Forelimb muscle (tissue), 1 donor: ENCODE results near the gene SULT1C4. TPM values are rescaled to one million over a fixed set of nuclear protein-coding genes. Genes with fewer than 3 reads are reported as not detected.
A peak's percentile ranks its signal among the peaks of the same experiment; 100 is the strongest.
"Not testable (repeated sequence)": the region's sequence is repeated elsewhere in the genome, so short reads cannot be mapped to it uniquely, and the experiment has no call there.

Source experiments
- DNase-seq: peaks from one replicate; pipeline ENCODE4 v3.0.0-alpha.2; 2013; ENCODE audit warnings: low read depth
- polyA plus RNA-seq: library from polyadenylated mRNA; unstranded; fragments of 120-200 nt; gene quantifications from one replicate; pipeline ENCODE4 v1.2.1, GENCODE V29; 2013; ENCODE audit not compliant: insufficient read length

Gene SULT1C4
- polyA plus RNA-seq: 16.6 TPM

DNA sequence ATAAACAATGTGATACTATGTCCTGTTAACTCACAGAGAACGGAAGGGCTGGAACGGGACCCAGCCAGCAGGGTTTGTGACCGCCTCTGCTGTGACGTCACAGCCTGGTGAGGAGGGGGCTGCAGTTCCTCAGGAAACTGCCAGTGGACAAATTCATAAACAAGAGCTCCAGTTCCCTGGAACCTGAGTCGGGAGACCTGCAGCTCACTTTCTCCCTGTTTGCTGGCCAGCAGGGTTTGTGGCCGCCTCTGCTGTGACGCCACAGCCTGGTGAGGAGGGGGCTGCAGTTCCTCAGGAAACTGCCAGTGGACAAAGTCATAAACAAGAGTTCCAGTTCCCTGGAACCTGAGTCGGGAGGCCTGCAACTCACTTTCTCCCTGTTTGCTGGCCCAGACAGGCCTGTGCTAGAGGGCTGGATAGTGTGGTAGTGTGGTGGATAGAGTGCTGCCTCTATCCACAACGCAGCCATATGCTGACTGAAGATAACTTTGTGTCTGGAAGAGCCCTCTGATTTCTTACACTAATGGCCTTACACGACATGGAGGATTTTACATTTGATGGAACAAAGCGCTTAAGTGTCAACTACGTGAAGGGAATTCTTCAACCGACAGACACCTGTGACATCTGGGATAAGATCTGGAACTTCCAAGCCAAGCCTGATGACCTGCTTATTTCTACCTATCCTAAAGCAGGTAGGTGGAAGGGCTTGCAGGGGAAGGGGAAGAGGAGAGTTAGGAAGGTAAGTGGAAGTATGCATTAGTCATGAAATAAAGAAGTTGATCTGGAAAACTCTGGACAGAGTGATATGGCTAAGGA lies at the start of gene SULT1C4:
SULT1C4 (plus strand) TSS at position 140 of the 816 bp plus-strand sequence; CDS start at position 524, 384 bp downstream.
- peak; percentile 81 for DNase-seq

DNA sequence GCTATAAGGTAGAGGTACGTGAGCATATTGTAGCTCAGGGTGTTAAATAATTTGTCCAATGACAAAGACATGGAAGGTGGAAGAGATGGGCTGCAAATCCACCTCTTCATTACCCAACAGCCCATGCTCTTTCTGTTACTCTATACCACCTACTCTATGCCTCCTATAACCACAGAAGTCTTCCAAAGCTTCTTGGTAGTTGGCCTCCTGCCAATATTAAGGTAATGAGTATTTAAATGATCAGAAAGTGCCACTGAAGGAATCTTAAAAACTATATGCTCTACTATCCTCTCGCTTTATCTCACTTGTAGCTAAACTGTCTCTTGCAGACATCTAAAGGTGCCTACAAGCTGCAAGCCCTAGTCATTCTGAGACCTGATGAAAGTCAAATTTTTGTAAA lies 48.0 kb upstream of the SULT1C4 start:
- DNase-seq: no peak

DNA sequence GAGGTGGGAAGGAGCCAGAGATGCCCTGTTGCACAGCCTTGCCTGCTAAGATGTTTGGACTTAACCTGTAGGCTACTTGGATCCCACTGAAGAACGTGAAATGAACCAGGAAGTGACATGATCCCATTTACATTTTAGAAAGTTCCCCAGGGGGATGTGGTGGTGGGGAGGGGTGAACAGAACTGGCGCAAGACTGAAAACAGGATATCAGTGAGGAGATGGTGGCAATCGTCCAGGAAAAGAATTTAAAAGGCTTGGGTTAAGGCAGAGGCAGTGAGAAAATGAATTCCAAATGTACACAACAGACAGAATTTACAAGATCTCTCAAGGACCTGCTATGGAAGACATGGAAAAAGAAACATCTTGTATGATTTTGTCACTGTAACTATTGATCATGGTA lies 46.8 kb upstream of the SULT1C4 start:
- peak; percentile 36 for DNase-seq

DNA sequence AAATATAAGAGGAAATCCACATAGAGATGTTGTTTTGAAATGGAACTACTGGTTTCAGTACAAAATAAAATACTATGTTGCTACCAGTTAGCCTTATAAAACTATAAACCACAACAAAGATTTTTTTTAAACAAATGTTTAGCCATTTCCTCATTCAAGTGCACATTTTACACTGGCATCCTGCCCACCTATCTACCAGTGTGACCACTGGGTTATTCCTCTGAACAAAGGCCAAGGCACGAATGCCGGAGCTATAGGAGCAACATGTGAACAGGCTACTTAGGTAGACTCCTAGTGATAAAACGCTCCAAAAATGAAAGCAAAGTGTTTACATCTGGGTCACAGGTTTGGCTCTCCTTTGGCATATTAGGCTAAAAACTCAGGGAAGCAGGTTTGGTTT lies 31.8 kb upstream of the SULT1C4 start:
- no peak for DNase-seq

DNA sequence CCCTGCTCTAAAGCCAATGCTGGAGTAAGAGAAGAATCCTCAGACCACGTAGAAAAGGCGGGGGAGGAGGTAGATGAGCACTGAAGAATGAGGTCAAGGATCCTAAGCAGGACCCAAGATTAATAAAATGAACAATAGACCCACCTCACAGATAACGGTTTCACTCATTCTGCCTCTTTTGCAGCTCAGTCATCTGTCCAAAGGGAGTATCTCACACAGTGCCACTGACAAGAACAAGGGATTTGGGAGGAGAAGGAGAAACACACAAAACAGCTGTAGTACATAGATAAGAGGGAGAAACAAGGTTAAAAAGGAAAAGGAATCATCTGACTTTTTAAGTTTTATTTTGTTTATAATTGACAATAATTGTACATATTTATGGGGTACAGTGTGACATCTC lies 30.9 kb upstream of the SULT1C4 start:
- DNase-seq: no peak

DNA sequence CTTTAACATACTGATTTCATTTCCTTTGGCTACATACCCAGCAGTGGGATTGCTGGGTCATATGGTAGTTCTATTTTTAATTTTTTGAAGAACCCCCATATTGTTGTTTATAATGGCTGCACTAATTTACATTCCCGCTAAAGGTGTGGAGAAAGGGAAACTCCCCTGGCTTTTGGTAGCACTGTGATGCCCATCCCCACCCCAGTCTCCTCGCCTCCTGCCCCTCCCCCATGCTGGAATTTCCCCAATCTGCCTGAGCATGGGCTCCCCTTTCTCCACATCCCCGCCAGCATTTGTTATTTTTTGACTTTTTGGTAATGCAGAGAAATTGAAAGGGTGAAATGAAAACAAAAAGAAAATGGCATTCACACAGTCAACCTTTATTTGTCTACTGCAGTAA lies 30.0 kb upstream of the SULT1C4 start:
- DNase-seq: no peak

DNA sequence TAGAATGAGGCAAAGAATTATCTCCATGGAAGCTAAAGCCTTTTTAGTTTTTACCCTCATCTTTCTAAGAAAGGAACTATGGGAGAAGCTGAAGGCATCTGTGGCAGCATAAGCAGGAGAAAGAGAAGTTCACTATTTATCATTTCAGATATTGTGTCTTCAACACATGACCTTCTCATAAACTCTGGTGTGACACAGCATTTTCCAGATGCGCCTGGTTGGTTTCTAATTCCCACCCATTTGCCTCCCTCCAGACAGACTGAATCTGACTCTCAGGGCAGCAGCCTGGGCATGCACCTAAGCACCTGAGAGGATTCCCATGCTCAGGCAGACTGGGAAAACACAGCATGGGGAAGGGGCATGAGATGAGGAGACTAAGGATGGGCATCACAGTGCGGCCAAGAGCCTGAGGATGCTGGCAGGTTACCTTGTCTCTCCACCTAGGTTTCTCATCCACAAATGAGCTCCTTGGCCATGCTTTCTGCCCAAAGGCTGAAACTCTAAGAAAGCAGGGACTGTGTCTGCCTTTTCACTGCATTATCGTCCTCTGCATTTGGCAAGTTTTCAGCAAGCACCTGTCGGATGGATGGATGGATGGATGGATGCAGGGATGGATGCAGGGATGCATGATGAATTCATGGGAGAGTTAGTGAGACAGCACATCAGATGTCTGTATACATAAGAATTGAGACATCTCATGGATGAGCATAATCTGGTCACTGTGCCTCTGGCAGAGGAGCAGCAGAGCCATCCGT lies 28.8 kb upstream of the SULT1C4 start:
- DNase-seq: no peak

DNA sequence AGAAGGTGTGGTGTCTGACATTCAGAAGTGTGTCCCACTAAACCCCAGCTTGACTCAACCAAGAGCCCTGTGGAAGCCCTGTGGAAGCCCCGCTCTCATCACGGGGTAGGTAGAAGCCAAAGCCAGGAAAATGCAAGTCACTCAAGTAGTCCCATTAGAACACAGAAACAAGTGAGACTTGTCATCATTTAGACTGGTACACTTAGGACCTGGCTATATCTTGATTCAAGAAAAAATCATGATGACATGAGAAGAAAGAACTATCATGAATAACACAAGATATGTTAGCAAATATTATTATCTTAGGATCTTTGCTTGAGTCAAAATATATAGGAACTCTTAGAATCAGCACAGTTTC lies 28.2 kb upstream of the SULT1C4 start:
- no peak for DNase-seq

DNA sequence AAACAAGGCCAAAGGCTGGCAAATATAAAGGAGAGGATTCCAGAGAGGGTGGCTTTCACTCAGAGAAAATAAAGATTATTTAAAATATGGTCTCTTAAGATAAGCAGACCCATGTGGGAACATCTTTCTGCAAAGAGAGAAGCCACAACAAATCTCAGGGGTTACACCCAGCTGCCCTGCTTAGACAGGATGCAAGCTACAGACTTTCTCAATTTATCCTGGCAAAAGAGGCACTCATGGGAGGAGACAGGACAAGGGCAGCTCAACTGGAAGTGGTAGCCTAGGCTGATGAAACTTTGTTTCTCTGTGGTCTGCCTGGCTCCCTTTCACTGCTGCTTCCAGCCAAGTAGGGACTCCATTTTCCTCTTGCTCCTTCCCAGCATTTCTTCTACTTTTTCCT lies 25.9 kb upstream of the SULT1C4 start:
- no peak for DNase-seq

DNA sequence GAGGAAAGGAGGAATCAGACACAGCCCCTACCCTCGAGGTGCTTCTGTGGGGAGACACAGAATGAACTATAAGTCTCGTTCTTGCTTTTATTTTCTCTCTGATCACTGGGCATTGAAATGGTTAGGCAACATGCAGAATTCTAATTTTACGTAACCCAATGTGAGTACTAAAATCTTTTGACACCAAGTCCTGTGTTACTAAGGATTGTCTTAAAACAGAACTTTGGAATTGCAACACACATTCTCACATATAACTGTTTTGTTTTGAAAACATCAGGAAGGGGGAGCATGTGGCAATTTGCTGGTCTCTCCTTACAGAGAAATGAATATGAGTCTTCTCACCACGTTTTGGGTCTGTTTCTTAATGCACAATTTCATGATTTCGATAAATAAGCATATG lies 23.6 kb upstream of the SULT1C4 start:
- DNase-seq: no peak

DNA sequence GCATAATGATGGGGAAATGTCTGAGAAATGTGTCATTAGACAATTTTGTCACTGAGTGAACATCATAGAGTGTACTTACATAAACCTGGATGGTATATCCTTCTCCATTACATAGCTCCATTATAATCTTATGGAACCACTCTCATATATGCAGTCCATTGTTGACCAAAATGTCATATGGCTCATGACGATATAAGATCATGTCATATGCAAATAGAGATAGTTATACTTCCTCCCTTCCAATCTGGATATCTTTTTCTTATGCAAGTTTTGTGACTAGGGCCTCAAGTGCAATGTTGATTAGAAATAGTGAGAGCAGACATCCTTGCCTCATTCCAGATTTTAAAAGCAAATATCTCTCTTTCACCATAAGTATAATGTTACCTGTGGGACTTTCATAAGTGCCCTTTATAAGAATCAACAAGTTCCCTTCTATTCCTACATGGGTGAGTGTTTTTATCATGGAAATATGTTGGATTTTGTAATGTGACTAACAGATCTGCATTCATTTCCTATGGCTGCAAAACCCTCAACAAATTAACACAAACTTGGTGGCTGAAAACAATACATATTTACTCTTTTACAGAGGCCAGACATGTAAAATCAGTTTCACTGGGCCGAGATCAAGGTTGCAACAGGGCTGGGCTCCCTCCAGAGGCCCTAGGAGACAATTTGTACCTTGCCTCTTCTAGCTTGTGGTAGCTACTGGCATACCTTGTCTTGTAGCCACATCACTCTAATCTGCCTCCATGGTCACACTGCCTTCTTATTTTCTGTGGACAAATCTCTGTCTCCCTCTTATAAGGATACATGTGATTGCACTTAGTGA lies 21.6 kb upstream of the SULT1C4 start:
- no peak for DNase-seq

DNA sequence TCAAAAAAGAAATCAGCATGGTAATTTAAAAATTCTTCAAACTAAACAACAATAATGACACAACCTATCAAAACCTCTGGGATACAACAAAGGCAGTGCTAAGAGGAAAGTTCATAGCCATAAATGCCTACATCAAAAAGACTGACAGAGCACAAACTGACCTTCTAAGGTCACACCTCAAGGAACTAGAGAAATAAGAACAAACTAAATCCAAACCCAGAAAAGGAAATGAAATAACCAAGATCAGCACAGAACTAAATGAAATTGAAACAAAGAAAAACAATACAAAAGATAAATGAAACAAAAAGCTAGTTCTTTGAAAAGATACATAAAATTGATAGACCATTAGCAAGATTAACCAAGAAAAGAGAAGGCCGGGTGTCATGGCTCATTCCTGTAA lies 18.4 kb upstream of the SULT1C4 start:
- DNase-seq: not testable (repeated sequence)

DNA sequence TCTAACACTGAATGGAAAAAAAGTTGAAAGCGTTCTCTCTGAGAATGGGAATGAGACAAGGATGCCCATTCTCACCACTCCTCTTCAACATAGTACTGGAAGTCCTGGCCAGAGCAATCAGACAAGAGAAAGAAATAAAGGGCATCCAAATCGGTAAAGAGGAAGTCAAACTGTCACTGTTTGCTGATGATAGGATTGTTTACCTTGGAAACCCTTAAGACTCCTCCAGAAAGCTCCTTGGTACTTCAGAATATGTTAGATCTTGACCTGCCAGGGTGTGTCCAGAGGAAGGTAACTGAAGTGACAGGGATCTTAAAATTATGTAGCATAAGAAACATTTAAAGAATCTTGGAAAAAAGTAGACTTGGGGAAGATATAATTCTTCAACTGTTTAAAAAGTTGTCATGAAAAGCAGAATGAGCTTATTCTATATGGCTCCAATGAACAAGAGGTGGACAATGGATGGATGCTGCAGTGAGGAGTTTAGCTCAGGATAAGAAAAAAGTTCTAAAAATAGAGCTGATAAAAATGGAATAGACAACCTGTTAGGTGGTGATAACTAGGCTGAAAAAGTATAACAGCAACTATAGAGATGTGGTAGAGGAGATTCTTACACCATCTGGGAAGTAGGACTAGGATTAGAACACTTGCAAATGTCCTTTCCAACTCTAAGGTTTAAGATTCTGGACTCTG lies 16.8 kb upstream of the SULT1C4 start:
- no peak for DNase-seq

DNA sequence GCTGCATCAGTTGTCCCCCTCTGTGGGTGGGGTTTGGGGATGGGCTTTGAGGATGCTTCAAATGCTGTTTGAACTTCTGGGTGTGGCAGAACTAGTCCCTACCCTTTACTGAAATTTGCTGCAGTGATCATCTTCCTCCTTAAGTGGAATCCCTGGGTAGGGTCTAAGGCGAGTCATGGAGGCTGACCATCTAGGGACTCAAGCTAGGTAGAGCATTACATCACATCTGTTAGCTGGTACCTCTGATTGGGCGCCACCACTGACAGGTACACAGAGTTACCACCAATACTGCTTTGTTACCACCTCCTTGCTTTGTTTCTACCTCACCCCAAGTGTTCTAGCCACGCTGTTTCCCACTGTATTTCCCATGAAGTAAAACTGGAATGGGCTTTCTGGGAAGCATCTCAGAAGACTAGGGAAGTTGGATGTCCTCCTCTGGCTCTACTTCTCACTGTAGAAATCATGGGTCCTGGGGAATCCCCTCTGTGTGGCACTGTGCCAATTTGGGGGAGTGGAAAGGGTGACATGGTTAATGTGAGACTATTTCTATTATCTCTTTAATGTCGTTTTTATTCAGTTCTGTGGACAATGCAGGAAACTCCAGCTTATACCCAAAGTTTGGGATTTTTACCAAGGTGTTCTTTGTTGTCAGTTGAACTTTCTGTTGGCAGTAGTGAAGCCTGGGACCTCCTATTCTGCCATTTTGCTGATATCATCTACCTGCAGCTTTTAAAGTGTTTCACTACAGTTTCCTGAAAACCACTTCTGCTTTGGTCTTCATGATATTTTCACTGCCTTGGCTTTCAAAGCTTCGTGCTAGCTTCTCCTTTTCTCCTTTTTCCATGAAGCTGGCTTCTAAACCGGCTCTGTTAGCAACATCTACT lies 14.5 kb upstream of the SULT1C4 start:
- no peak for DNase-seq

DNA sequence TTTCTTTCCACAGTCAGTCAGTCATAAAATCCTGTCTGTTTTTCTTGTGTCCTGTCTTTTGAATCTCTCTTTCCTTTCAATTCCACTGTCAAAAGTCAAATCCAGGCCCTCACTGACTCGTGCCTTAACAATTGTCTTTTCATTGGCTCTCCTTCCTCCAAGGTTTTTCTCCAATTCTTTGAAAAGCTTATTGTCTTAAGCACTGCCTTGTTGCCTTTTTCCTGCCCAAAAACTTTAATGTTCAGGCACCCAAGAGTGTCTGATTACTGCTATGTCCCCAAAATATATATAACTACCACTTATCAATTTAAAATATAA lies 13.9 kb upstream of the SULT1C4 start:
- DNase-seq: no peak

DNA sequence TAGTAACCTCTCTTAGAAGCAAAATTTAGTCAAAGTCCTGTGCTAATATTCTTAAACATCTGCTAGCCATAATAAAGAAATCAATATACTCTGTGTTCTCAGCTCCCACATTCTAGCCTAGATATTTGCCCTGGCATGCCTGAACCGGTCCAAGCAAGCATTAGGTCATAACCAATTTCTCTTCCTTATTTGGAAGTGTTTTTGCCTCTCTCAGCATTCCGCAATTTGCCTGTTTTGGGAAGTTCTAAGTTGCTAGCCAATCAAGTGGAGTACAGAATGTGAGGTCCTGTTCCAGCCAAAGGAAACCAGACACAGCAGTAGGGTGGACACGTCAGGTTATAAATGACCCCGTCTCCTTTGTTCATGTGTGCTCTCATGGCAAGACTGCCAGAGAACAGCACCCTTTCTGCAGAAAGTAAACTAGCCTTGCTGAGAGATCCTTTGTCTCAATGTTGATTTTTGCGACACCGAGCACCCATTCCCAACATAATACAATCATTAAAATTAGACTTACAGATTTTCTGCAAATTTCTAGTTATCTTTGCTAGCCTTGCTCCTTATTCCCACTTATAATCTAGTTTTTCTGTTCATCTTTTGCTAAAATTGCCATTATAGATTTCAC lies 13.0 kb upstream of the SULT1C4 start:
- no peak for DNase-seq

DNA sequence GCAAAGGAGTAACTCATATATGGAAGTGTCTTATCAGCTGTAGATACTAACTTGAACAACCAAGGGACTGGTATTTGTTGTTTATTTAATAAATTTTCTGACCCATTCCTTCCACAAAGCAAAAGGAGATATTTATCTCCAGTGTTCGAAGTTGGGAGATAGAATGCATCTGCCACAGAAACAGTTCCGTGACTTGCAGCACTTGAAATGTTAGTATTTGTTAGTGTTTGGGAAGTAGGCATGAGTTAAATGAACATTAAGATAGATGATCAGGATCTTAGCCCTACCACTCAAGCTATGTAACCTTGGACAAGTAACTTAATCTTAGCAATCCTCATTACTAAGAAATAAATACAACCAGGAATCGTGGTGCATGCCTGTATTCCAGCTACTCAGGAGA lies 12.1 kb upstream of the SULT1C4 start:
- no peak for DNase-seq

DNA sequence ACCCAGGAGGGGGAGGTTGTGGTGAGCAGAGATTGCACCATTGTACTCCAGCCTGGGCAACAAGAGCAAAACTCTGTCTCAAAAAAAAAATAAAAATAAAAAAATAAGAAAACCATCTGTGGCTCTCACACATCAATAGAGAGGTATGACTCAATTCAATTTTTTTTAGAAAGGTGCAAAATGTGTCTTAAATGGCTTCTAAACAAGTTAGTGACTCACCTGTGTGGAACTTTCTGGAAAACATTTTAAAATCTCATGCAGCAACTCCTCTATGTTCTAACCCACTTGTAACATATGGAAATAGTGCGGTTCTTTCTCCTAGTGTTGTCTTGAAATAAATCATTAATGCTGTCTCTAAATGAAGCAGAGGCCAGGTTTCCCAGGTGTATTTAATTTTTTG lies 10.7 kb upstream of the SULT1C4 start:
- no peak for DNase-seq

DNA sequence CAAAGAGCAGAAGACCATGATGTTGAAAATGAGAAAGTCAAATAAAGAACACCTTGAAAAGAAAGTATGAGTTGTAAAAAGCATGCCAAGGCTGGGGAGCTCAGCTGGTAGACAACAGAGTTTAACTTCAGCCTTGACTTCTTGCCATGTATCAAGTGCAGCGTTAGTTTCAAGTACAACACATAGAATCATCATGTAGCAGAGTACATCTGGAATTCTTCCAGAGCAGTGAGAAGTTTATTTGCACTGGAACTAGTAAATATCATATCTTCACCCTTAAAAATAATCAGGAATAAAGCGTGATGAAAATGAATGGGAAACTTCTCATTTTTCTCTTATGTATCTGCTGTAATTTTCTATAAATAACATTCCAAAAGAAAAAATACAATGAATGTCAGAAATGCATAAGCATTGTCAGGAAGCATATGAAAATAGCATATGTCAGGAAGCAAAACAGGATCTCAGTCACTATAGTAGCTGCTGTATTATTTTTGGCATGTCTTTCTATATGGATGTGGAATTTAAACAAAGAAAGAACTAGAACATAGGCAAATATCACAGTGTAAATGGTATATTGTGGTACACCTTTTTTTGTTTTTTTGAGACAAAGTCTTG lies 10.1 kb upstream of the SULT1C4 start:
- DNase-seq: no peak

DNA sequence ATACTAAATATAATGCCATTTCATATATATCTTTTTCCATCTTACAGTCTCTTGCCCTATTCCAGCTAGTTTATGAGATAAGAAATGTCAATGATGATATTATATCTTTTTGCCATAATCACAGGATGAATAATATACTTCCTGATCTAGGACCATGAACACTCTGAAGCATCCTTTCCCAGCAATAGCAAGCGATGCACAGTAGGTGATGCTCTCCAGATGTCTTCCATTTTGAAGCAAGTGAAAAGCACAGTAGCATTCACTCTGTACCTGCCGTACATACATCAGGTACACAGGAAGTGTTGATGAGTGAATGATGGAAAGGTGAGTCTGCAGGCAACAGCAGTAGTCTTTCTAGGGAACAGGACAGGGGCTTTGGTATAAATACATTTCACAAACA lies 8.6 kb upstream of the SULT1C4 start:
- no peak for DNase-seq
